Measurements from ENCODE around the gene PLEKHA3.
"Not testable (repeated sequence)": the region's sequence is repeated elsewhere in the genome, so short reads cannot be mapped to it uniquely, and the experiment has no call there.

Gene PLEKHA3

DNA sequence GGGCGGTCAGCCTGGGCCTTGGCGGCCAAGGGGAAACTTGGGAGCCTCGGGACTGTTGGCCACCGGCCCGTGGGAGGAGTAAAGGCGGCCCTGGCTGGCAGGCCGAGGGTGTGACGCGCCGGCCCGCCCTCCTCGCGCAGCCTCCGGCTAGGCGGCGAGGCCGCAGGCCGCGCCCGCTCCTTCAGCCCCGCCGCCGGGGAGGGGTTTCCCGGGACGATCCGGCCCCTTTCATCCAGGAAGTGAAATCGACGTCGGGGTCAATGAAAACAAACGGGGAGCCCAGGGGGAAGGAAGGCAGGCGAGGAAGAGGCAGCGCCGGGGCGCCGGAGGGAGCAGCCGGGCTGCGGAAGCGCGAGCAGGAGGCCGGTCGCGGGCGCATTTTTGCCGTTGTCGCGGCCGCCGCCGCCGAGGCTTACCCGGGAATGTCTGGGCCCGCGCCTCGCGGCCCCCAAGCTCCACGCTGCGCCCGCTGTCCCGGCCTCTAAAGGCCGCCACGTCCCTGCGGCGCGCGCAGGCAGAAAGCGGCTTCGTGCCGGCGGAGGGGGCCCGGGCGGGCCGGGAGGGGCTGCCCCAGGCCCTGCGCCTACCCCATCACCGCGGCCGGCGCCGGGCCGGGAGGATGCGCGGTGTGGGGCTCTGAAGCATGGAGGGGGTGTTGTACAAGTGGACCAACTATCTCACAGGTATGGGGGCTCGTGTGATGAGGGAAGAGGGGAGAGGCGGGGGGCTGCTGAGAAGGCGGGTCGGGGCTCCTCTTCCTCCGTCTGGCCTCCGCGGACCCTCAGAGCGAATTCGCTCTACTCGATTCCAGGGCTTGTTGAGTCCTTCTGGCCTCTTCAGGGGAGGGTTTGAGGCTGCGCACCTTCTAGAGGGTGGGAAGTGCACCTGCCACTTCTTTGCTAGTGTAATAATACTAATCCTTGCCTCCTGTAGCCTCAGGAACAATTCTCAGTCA, at the start of gene PLEKHA3:
Gene PLEKHA3 (plus strand): TSS at position 231 of the 955 bp plus-strand sequence. CDS start 413 bp downstream, at position 644.
- peak; percentile 36 for DNase-seq (ENCODE audit: low read depth, low spot score)

DNA sequence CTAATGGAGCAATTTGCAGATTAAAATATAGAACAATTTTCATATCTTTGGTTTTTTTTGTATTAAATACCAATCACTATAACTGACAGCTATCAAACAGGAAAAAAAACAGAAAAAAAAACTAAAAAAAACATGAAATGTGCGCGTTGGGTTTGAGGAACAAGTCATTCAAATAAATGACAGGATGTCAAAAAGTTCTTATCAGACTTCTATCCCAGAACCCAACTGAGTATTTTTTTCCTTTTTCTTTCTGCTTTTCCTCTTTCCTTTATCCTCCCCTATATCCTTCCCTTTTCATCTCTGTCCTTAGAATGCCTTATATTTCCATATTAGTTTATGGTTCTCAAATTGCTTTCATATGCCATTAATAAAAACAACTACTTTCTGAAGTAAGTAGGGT, 43.6 kb upstream of the PLEKHA3 start:
- no peak for DNase-seq (ENCODE audit: low read depth, low spot score)

DNA sequence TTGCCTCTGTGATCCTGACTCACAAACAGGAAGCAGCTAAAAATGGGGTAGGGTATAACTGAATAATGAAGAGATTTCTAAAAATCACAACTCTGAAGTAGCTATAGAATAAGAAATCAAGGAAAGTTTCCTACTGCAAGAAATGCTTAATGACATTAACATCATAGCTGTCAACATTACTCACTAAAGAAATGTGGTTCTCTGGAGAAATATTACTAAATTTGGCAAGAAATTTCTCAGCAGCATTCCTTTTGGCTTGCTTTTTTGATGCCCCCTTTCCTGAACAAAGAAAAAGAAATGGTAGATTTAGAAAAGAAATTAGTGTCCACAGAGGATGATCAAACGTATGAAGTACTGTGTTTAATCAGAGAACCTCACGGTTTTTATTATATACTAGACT, 38.8 kb upstream of the PLEKHA3 start:
- no peak for DNase-seq (ENCODE audit: low read depth, low spot score)

DNA sequence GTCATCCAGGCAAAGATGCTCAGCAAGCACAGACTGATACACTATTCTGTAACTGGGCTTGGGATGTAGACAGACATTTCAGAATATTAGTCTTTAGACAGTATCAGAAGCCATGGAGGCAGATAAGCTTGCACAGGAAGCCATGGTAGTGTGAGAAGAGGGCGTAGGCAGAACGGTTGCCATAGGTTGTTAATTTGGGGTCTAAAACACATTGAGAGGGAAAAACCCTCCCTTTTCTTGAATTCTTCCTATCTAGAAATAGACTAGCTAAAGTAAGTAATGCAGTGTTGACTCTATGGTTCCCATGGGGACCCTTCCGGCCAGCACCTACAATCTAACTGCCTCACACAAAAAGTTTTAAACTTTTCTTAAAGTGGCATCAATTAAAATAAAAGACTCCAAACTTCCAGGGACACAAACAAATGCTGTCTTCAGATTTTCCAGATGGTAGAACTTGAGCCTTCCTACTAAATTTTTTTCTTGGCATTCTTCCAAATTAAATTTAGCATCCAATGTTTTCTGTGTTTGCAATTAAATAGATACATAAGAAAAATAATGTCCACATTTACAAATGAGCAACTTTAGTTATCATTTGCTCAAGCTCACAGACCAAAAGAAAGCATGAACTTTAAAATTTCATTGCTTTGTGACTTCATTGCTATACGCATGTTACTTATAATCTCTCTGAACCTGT, 31.1 kb upstream of the PLEKHA3 start:
- no peak for DNase-seq (ENCODE audit: low read depth, low spot score)

DNA sequence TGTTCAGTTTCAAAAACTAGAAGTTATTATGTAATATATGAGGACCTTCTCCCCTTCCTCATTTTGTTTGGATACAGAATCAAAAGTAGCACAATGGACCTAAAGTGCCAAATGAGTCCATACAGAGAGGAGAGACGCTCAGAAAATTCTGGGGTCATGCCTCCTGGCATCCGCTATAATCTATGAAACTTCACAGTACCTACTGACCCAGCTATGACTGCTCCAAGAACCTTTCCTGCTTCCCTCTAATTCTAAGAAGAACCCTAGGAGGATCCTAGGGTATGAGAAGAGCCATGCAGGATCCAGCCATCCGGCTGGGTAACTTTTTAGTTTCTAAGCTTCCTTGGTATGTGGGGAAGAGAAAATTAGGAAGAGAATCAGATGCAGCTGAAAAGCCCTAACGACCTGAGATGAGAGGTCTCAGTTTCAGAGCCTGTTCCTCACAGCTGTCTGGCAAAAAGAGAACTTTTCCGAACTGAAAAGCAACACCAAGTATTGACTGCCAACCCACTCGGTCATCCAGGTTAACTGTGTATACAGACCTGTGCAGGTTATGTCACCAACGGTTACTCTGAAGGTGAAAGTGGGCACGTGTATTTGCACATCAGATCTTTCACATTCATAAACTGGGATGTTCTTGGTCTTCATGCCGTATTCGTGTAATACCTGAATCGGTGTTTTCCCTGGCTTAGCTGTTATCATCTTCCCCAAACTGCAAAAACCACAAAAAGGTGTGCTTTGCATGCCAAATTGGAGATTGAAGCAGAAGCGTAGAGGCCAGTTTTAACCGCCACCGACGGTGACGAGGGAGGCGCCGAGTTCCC, 30.3 kb upstream of the PLEKHA3 start:
- DNase-seq (ENCODE audit: low read depth, low spot score), result no peak

DNA sequence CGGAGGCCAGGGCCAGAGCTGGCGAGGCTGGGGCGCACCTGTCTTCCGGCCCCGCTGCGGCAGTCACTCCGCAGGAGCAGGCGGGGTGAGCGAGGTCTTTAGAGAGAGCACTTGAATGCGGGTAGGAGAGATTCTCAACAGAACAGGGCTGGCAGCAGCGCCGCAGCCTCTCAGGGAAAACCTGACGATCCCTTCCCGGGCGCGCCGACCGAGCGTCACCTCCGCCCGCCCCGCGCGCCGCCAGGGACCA, 29.8 kb upstream of the PLEKHA3 start:
- DNase-seq (ENCODE audit: low read depth, low spot score), result no peak

DNA sequence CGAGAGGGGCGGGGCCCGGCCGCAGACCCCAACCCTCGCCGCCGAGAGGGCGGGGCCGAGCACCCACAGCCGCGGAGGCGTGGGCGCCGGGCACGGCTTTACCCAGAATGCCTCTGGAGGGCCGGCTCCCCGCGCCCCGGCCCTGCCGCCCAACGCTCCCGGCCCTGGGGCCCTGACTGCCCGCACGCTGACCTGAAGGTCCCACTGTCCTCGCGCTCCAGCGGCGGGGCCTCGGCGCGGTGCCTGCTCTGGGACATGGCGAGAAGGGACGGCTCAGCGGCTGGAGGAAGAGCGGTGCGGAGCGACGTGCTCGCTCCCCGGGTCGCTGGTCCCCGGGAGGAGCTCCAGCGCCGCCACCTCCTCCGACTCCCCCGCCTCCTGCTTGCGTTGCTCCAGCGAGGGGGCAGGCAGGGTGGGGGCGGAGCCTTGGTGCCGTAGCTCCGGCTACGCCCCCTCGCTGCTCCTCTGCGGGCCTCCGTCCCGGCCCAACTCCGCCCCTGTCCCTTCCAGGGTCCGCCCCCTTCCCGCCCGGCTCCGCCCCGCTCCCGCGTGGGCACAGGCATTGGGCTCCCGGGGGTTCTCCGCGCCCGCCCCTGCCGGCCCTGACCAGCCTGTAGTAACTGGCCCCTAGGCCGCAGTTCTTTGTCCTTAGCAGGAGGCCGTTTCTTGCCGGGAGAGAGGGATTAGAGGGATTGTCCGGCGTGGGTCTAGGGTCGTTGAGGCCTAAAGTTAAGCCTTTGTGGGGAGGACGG, 29.3 kb upstream of the PLEKHA3 start, which contains the start of the genes PJVK and PRKRA:
Gene PJVK (plus strand): TSS at position 605 of the 752 bp plus-strand sequence. CDS start 2,032 bp downstream, outside the sequence.
Gene PRKRA (minus strand): TSS at position 402 of the 752 bp plus-strand sequence. CDS start 145 bp downstream, at position 257.
- DNase-seq (ENCODE audit: low read depth, low spot score), result peak; percentile 89

DNA sequence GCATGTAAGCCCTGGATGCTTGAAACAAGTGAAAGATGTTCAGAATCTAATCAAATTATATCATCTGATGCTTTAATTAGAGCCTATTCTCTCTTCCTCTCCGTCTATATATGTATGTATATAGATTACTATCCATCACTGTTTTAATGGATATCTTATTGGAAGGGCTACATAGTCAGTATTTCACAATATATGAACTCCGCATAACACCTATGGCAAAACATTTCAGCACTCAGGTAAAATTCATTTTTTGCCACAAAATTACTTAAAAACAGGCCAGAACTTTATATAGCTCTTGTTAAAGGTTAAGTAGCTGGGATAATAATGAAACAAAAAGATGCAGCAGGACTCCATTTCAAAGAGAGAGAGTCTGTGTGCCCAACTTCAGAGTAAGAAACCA, 27.9 kb upstream of the PLEKHA3 start:
- no peak for DNase-seq (ENCODE audit: low read depth, low spot score)

DNA sequence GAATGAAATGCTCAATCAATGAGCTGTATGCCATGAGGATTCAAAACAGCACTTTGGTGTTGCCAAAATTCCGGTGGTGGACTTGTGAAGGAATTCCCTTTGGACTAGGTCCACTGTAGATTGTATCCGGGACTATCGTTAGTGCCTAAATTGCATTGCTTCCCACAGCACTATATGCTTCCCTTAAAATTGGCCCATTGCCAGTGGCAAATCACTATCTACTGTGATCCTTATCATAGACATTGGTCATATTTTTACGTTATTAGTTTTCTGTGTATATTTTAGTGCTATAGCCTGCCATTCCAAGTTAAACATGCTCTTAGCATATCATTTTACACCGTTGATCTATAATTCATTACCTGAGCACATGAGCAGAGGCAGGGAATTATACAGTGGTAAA, 27.4 kb upstream of the PLEKHA3 start:
- no peak for DNase-seq (ENCODE audit: low read depth, low spot score)

DNA sequence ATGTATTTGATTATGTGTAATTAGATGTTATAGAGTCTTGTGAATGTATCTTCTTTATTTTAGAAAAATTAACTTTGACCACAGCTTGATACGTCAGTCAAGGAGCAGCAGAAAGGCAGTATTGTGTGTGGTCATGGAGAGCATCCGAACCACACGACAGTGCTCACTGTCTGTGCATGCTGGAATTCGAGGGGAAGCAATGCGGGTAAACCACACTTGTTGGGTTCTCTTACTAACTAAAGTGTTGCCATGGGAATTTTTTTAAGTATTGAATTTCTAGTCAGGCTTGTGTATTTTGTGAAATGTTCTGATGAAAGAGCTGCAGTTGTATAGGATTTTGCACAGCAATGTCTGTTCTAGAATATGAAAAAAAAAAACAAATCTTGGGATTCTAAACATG, 24.3 kb upstream of the PLEKHA3 start:
- DNase-seq (ENCODE audit: low read depth, low spot score), result no peak

DNA sequence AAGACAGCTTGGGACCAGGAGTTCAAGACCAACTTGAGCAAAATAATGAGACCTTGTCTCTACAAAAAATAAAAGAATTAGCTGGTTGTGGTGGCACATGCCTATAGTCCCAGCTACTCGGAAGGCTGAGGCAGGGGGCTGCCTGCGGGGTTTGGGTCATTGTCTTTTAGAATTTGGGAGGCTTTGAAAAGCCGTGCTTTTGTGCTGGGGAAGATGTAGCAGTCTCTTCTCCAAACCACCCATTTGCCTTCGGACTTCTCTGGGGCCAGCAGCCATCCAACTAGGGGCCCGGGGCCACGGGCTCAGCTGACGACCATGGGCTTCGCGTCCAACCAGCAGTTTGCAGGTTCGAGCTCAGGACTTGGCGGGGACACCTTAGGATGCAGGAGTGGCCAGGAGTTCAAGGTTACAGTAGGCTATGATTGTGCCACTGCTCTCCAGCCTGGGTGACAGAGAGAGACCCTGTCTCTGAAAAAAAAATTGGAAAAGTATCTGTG, 22.8 kb upstream of the PLEKHA3 start:
- no peak for DNase-seq (ENCODE audit: low read depth, low spot score)

DNA sequence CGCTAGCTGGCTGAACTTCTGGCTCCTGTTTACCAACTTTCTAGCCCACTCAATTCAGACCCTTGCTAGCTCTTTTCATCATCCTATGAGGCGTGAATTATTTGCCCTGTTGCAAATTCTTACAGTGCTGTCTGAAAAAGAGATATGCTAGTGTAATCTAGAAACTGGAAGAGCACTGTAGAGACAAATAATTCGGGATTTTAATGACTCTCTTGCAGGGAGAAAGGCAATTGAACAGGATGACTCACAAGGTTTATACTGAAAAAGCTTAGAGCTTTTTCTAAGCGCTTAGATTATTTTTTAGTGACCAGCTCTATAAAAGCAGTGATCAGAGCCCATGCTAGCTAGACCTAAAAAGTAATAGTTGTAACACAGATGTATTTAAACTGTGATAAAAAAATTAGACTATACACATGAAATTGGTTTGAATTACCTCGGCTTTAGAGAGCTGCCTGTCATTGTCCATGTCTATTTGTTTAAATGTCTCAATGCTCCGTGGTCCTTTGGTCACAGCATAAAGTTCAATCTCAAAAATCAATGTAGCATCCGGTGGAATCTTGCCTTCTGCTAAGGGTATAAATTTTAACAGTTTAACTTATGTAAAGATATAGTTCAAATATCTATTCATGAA, 10.9 kb upstream of the PLEKHA3 start:
- DNase-seq (ENCODE audit: low read depth, low spot score), result no peak

DNA sequence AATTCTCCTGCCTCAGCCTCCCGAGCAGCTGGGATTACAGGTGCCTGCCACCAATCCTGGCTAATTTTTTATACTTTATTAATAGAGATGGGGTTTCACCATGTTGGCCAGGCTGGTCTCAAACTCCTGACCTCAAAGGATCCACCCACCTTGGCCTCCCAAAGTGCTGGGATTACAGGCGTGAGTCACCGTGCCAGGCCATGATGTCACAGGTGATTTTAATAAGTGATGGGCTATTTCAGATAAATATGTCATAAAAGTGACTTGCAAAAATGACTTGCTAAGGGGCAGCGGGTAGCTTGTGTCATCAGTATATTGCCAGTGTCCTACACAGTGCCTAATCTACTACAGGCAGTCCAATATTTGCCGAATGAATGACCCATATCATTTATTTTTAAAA, 8.9 kb upstream of the PLEKHA3 start:
- DNase-seq (ENCODE audit: low read depth, low spot score), result not testable (repeated sequence)

DNA sequence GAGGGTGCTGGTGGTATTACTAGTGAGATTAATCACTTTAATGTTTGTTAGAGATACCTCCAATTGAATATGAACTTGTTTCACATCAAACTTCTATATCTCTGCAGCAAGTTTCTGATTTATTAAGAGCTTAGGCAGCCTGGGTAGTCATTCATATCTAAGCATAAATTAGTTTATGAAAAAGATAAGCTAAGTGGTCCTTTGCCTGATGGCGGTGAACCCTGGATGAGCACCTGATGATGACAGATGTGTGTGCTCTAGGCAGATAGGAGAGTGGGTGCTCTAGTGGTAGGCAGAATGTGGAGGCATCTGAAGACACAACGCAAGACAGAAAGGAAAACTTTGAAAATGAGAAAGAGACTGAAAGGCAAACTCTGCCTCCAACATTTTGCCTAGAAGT, 6.9 kb upstream of the PLEKHA3 start:
- DNase-seq (ENCODE audit: low read depth, low spot score), result no peak

DNA sequence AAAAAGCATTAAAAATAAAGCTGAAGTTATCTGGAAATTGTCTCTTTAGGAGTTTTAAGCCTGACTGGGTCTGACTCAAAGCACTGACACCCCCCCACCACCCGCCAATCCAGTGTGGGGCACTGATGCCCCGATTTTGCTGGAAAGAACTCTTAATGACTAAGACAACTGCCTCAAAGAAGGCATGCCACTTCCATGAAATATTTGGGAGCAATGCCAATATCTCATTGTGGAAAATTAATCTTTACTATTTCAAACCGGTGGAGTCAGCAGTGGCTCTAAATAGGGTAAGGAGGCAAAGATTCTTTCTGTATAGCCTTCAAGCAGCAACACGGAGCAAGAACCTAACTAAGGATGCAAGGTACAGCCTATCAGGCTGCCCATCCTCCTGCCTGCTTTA, 6.3 kb upstream of the PLEKHA3 start:
- DNase-seq (ENCODE audit: low read depth, low spot score), result no peak

DNA sequence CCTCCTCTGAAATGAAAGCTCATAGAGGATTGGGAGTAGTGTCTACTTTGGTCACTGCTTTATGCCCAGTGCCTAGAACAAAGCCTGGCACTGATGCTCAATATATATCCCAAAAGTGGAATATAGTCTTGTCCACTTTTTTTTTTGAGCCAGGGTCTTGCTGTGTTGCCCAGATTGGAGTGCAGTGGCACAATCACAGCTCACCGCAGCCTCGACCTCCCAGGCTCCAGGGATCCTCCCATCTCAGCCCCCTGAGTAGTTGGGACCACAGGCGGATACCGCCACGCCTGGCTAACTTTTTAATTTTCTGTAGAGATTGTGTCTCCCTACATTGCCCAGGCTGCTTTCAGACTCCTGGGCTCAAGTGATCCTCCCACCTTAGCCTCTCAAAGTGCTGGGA, 5.7 kb upstream of the PLEKHA3 start:
- DNase-seq (ENCODE audit: low read depth, low spot score), result no peak

DNA sequence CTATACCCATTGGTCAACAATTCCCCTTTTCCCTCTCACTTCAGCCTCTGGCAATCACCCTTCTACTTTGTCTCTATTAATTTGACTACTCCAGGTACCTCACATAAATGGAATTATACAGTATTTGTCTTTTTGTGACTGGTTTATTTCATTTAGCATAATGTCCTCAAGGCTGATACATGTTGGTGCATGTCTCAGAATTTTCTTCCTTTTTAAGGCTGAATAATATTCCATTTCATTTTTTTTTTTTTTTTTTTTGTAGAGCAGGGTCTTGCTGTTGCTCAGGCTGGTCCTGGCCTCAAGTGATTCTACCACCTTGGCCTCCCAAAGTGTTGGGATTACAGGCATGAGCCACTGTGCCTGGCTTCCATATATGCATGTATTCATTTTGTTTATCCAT, 3.8 kb upstream of the PLEKHA3 start:
- DNase-seq (ENCODE audit: low read depth, low spot score), result no peak

DNA sequence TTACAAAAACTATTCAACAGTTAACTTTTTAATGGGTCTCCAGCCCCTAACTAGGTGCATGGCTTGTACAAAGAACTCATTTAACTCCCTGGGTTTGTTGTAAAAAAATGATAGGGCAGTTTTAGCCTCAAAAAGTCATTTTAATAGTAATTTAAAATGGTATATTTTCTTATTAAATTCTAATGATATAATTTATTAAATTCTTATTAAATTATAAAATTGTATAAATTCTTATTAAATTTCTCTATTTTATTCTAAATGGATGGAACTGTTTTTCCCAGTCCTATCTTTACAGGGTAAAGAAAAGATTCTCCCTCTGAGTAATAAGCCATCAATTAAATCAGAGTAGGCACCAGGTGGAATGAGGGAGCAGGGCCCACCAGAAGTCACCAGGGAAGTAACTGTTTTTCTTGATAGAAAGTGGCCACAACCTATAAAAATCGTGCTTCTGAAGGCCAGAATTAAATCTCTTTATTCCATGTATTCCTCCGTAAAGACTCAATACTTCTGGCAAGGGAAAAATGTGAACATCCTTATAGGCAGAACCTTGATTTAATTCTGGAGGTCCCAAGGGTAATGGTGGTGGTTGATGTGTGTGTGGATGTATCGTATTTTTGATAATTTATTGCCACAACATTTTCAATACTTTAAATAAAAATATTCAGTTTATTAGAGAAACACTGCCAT, 2.7 kb upstream of the PLEKHA3 start:
- no peak for DNase-seq (ENCODE audit: low read depth, low spot score)

DNA sequence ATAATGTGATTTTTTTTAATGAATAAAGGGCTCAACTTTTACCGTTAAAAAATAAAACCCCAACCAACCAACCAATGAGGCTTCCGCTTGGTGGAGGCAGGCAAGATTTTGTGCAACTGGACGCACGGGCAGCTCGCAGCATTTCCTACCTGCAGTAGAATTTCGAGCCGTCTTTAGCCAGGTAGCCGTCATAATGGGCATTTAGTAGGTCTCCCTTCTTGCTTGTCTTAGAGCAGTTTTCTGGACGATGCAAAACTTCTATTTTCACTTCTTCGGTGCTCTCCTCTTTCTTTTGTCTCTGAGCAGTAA, 2.2 kb upstream of the PLEKHA3 start:
- DNase-seq (ENCODE audit: low read depth, low spot score), result no peak
